DOHH2 (cell line): ENCODE results near the gene MSL3B.

Experiments
- H3F3A ChIP-seq: fragments of 200-600 bp; sonication (generic), shearing (Covaris generic); 2 replicates; pipeline ENCODE4 v1.6.0; 2016; ENCODE audit warnings: antibody characterized with exemption, mild to moderate bottlenecking; ENCODE audit not compliant: control insufficient read depth, insufficient read depth
- H3K27ac ChIP-seq: fragments of 200-600 bp; sonication (generic); 2 replicates; pipeline ENCODE4 v1.5.1; 2014; ENCODE audit warnings: low read depth, mild to moderate bottlenecking, low read length, moderate library complexity
- H3K27me3 ChIP-seq: fragments of 200-600 bp; sonication (generic); 2 replicates; pipeline ENCODE4 v1.6.1; 2014; ENCODE audit warnings: mild to moderate bottlenecking, low read length, mixed read lengths; ENCODE audit not compliant: control insufficient read depth
- H3K36me3 ChIP-seq: fragments of 200-600 bp; sonication (generic); 2 replicates; pipeline ENCODE4 v1.6.1; 2014; ENCODE audit warnings: mild to moderate bottlenecking, low read length, moderate library complexity, mixed read lengths; ENCODE audit not compliant: control insufficient read depth
- H3K4me1 ChIP-seq: fragments of 200-600 bp; sonication (generic); 2 replicates; pipeline ENCODE4 v1.6.1; 2014; ENCODE audit warnings: mild to moderate bottlenecking, low read length, mixed read lengths; ENCODE audit not compliant: control insufficient read depth
- H3K4me2 ChIP-seq: fragments of 200-600 bp; sonication (generic); 2 replicates; pipeline ENCODE4 v1.6.0; 2014; ENCODE audit warnings: mild to moderate bottlenecking, low read length, moderate library complexity
- H3K4me3 ChIP-seq: fragments of 200-600 bp; sonication (generic); 2 replicates; pipeline ENCODE4 v1.5.1; 2014; ENCODE audit warnings: mild to moderate bottlenecking, low read length, mixed read lengths
- H3K79me2 ChIP-seq: fragments of 200-600 bp; sonication (generic); 2 replicates; pipeline ENCODE4 v1.6.1; 2014; ENCODE audit warnings: mild to moderate bottlenecking, low read length, mixed read lengths; ENCODE audit not compliant: control insufficient read depth
- H3K9me2 ChIP-seq: fragments of 200-600 bp; sonication (generic); replicated peaks from 2 replicates; pipeline ENCODE4 v1.6.1; 2014; ENCODE audit warnings: mild to moderate bottlenecking, low read length, mixed read lengths; ENCODE audit not compliant: control insufficient read depth
- H3K9me3 ChIP-seq: fragments of 200-600 bp; sonication (generic); 2 replicates; pipeline ENCODE4 v1.6.1; 2014; ENCODE audit warnings: antibody characterized with exemption, low read length, mixed read lengths; ENCODE audit not compliant: control insufficient read depth, insufficient read depth
- H4K20me1 ChIP-seq: fragments of 200-600 bp; sonication (generic); 2 replicates; pipeline ENCODE4 v1.6.0; 2014; ENCODE audit warnings: low read depth, mild to moderate bottlenecking, antibody characterized with exemption, low read length, moderate library complexity; ENCODE audit not compliant: control insufficient read depth, insufficient read depth
- EZH2phosphoT487 ChIP-seq: fragments of 200-600 bp; sonication (generic); IDR thresholded peaks from 2 replicates; pipeline ENCODE4 v1.6.1; 2017; ENCODE audit warnings: borderline replicate concordance, mild to moderate bottlenecking, antibody characterized with exemption, low read length, moderate library complexity, mixed read lengths
- TF ChIP-seq, protein P1 (sequence below): fragments of 200-600 bp; sonication (generic); IDR thresholded peaks from one replicate; pipeline ENCODE4 v1.5.1; 2014; ENCODE audit warnings: antibody characterized with exemption, mild to moderate bottlenecking, low read depth, low read length; ENCODE audit not compliant: poor library complexity, severe bottlenecking

MSL3B gene

DNA sequence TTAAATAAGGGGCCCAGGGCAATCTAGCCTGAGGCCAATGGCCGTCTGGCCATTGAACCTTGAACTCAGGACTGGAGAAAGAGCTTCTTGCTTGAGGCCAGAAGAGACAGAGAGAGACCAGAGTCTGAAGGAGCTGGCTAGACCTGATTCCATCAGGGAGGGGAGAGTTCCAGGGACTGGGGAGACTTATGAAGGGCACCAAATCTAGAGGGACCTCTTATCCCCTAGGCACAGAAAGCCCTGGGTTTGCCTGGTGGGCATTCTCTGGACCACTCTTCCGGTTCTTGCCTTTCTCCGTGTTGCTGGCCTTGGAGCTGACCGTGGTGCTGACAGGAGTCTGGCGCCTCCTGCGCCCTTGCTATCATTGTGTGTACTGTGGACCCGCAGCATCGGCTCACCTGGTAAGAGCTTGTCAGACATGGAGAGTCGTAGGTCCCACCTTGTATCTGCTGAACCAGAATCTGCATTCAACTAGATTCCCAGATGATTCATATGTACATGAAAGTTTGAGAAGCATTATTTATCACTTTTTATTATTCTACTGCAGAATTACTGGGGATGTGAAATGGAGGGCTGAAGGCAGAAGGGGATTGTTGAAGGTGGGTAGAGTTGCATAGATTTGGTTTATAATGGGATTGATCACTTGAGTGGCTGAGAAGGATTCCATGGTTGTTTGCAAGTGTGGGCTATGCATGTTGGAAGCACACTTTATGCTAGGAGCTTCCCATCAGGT lies 44.7 kb upstream of the MSL3B start:
- no peak overlapping the region for H3K4me2 ChIP-seq
- no peaks in the 10 kb centered on the region for H3K79me2 ChIP-seq
- H3K27ac ChIP-seq = no peak overlapping the region
- H3K9me3 ChIP-seq = no peaks in the 10 kb centered on the region
- no peaks in the 10 kb centered on the region for H3F3A ChIP-seq
- no peak overlapping the region for H3K4me3 ChIP-seq
- H3K36me3 ChIP-seq = no peaks in the 10 kb centered on the region
- peaks cover 14% of the 10 kb centered on the region for H3K27me3 ChIP-seq
- TF ChIP-seq, protein P1, sequence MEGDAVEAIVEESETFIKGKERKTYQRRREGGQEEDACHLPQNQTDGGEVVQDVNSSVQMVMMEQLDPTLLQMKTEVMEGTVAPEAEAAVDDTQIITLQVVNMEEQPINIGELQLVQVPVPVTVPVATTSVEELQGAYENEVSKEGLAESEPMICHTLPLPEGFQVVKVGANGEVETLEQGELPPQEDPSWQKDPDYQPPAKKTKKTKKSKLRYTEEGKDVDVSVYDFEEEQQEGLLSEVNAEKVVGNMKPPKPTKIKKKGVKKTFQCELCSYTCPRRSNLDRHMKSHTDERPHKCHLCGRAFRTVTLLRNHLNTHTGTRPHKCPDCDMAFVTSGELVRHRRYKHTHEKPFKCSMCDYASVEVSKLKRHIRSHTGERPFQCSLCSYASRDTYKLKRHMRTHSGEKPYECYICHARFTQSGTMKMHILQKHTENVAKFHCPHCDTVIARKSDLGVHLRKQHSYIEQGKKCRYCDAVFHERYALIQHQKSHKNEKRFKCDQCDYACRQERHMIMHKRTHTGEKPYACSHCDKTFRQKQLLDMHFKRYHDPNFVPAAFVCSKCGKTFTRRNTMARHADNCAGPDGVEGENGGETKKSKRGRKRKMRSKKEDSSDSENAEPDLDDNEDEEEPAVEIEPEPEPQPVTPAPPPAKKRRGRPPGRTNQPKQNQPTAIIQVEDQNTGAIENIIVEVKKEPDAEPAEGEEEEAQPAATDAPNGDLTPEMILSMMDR = no peak
- TF ChIP-seq EZH2phosphoT487 = no peak
- no peaks in the 10 kb centered on the region for H4K20me1 ChIP-seq
- H3K9me2 ChIP-seq = no peaks in the 10 kb centered on the region
- H3K4me1 ChIP-seq = no peaks in the 10 kb centered on the region

DNA sequence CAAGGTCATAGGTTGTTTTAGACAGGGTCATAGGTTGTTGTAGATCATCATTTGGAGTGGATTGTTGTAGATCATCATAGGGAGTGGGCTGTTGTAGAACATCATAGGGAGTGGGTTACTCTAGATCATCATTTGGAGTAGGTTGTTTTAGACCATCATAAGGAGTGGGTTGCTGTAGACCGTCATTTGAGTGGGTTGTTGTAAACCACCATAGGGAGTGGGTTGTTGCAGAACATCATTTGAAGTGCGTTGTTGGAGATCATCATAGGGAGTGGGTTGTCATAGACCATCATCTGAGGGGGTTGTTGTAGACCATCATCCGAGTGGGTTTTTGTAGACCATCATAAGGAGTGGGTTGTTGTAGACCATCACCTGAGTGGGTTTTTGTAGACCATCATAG lies 39.4 kb upstream of the MSL3B start:
- Histone ChIP-seq H3K79me2 (no peaks in the 10 kb centered on the region), H3F3A (no peaks in the 10 kb centered on the region), H3K9me2 (no peaks in the 10 kb centered on the region), H3K4me1 (no peaks in the 10 kb centered on the region), H3K36me3 (no peaks in the 10 kb centered on the region), H3K4me2 (no peak overlapping the region), H3K4me3 (no peak overlapping the region), H3K9me3 (no peaks in the 10 kb centered on the region), H3K27ac (no peak overlapping the region), H3K27me3 (no peaks in the 10 kb centered on the region; the same call in 1 of the 2 replicates), H4K20me1 (no peaks in the 10 kb centered on the region)
- TF ChIP-seq, protein P1 = no peak
- TF ChIP-seq EZH2phosphoT487 = no peak

DNA sequence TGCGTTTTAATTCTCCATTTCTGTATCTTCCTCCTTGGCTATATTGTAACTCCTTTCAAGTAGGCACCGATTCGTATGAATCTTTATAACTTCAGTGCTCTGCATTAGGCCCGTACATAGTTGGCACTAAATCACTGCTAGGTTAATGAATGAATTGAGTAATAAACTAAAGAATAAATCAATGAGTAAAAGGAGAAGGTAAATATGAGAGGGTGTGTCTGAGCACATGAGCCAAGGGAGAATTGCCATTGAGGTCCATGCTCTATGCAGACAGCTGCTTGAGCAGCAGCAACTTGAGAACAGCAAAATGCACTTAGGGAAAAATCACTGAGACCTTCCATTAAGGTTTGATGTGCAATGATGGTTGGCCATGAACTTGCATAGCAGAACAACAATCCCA lies 37.8 kb upstream of the MSL3B start:
- H3K27me3 ChIP-seq = peaks cover 5% of the 10 kb centered on the region
- no peak overlapping the region for H3K27ac ChIP-seq
- no peaks in the 10 kb centered on the region for H4K20me1 ChIP-seq
- no peaks in the 10 kb centered on the region for H3K9me3 ChIP-seq
- H3K4me2 ChIP-seq = no peak overlapping the region
- H3K4me3 ChIP-seq = no peak overlapping the region
- H3F3A ChIP-seq = no peaks in the 10 kb centered on the region
- H3K36me3 ChIP-seq = no peaks in the 10 kb centered on the region
- TF ChIP-seq, protein P1 = no peak
- no peak for TF ChIP-seq EZH2phosphoT487
- no peaks in the 10 kb centered on the region for H3K9me2 ChIP-seq
- H3K4me1 ChIP-seq = no peaks in the 10 kb centered on the region
- H3K79me2 ChIP-seq = no peaks in the 10 kb centered on the region
